Body of pancreas (tissue), 4 donors: ENCODE data around the gene FBRSL1. TPM values are rescaled to one million over a fixed set of nuclear protein-coding genes. Genes with fewer than 3 reads are reported as not detected.
A peak's percentile ranks its signal among the peaks of the same experiment; 100 is the strongest.

ENCODE experiments used
- ATAC-seq: fragments of 150-250 bp; one replicate; pipeline ENCODE4 v1.9.1; 2016
- DNase-seq, 4 donors: peaks; one replicate each; pipeline ENCODE4 v3.0.0-alpha.2; 2019
- H3K27ac ChIP-seq, 4 donors: fragments of 200-600 bp; sonication (generic); 1 replicate in 3 of 4; 2 replicates in 1 of 4; pipeline versions ENCODE4 v1.5.1 to v1.6.1; 2016 to 2019; ENCODE audit warnings: mild to moderate bottlenecking in 1 of 4, mixed read lengths in 1 of 4, moderate library complexity in 1 of 4
- H3K27me3 ChIP-seq, 2 donors: fragments of 200-600 bp; sonication (generic); one replicate each; pipeline ENCODE4 v1.6.0; 2016; ENCODE audit warnings: mild to moderate bottlenecking in 1 of 2
- H3K36me3 ChIP-seq, 2 donors: fragments of 200-600 bp; sonication (generic); replicated peaks in 1 of 2; 2 replicates each; pipeline ENCODE4 v1.5.1; 2016; ENCODE audit warnings: low read depth in 2 of 2; ENCODE audit not compliant: insufficient read depth in 1 of 2
- H3K4me1 ChIP-seq: fragments of 200-600 bp; sonication (generic); one replicate; pipeline ENCODE4 v1.6.0; 2016
- H3K4me3 ChIP-seq, 2 donors: fragments of 200-600 bp; sonication (generic); 1 replicate in 1 of 2; 2 replicates in 1 of 2; pipeline ENCODE4 v1.5.1; 2016 to 2019
- H3K9me3 ChIP-seq, 3 donors: fragments of 200-600 bp; sonication (generic); 1 replicate in 2 of 3; 2 replicates in 1 of 3; pipeline ENCODE4 v1.5.1; 2016
- CTCF ChIP-seq, 7 experiments: fragments of 450-650 bp in 4 of 7; fragments of 200-600 bp in 3 of 7; sonication (generic) in 3 of 7; IDR thresholded peaks; one replicate each; pipeline ENCODE4 v1.5.1; 2016 to 2019; ENCODE audit warnings: antibody characterized with exemption in 7 of 7
- POLR2A ChIP-seq, 3 donors: fragments of 450-650 bp; IDR thresholded peaks; one replicate each; pipeline ENCODE4 v1.6.1; 2016; ENCODE audit warnings: antibody characterized with exemption in 3 of 3, mild to moderate bottlenecking in 2 of 3
- WGBS, 2 donors: methylation state at CpG; one replicate each; pipeline ENCODE4 v1.1.5; 2017; 5-methylcytosine and 5-hydroxymethylcytosine counted together
- intact Hi-C: fragments of 100-400 bp; cut with DNase I; formaldehyde crosslinking; loops from one replicate; pipeline ENCODE4 v1.15.1; 2023
- total RNA-seq, 2 donors: library from RNA; depleted of rRNA; stranded (reverse); fragments of >200 nt; gene quantifications; one replicate each; pipeline ENCODE4 v1.1.0, GENCODE V29; 2016

The FBRSL1 gene
- total RNA-seq, 2 donors from 2014 or later = 29.8 to 50.1 TPM

- H3K4me3 ChIP-seq = no peak overlapping the region
- DNase-seq (no peak), ATAC-seq (no peak)
- H3K4me1 ChIP-seq = peaks cover 96% of the 10 kb centered on the region
- no peaks in the 10 kb centered on the region for H3K9me3 ChIP-seq
- peak overlapping the region; percentile 91 to 93 (median 92) for H3K27ac ChIP-seq
- no peaks in the 10 kb centered on the region for H3K36me3 ChIP-seq
- H3K27me3 ChIP-seq = no peaks in the 10 kb centered on the region
- TF ChIP-seq CTCF (IDR thresholded peaks at IDR 0.05) (no peak), POLR2A (IDR thresholded peaks at IDR 0.05) (no peak)
- intact Hi-C loops = no loop called here
- WGBS, 2 donors = 67 to 79% methylated on average over 17 to 18 of the region's 18 CpGs
Measured at GRCh38 chr12:132516095-132517012, 26.4 kb downstream of the FBRSL1 start.

- intact Hi-C loops = no loop called here
- no peaks in the 10 kb centered on the region for H3K9me3 ChIP-seq
- ATAC-seq (peak; percentile 80), DNase-seq (peak; percentile 76 to 82 (median 80))
- H3K4me1 ChIP-seq = peaks cover 100% of the 10 kb centered on the region
- no peaks in the 10 kb centered on the region for H3K27me3 ChIP-seq
- WGBS, 2 donors = 14 to 19% methylated on average over 4 to 19 of the region's 19 CpGs
- H3K36me3 ChIP-seq = no peaks in the 10 kb centered on the region
- no peak overlapping the region for H3K4me3 ChIP-seq
- H3K27ac ChIP-seq = peak overlapping the region; percentile 91 to 93 (median 92)
- no peak for TF ChIP-seq CTCF (IDR thresholded peaks at IDR 0.05)
- peak in 2 of 3 donors; percentile 46 to 54 for TF ChIP-seq POLR2A (IDR thresholded peaks at IDR 0.05)
Measured at GRCh38 chr12:132517013-132517739, 27.2 kb downstream of the FBRSL1 start.

- peak; percentile 44 to 59 (median 51) for DNase-seq
- 46 to 63% methylated on average over 7 to 10 of the region's 10 CpGs for WGBS, 2 donors
- no peak overlapping the region for H3K4me3 ChIP-seq
- peak; percentile 15 for ATAC-seq
- H3K4me1 ChIP-seq = peaks cover 100% of the 10 kb centered on the region
- no peaks in the 10 kb centered on the region for H3K36me3 ChIP-seq
- TF ChIP-seq POLR2A (IDR thresholded peaks at IDR 0.05) (no peak), CTCF (IDR thresholded peaks at IDR 0.05) (no peak)
- no peaks in the 10 kb centered on the region for H3K9me3 ChIP-seq
- intact Hi-C loops = no loop called here
- H3K27ac ChIP-seq = peak overlapping the region; percentile 91 to 93 (median 92)
- no peaks in the 10 kb centered on the region for H3K27me3 ChIP-seq
Measured at GRCh38 chr12:132517740-132518100, 27.8 kb downstream of the FBRSL1 start.

- TF ChIP-seq CTCF (IDR thresholded peaks at IDR 0.05) = no peak
- TF ChIP-seq POLR2A (IDR thresholded peaks at IDR 0.05) = no peak
- H3K27me3 ChIP-seq = no peaks in the 10 kb centered on the region
- DNase-seq (no peak), ATAC-seq (no peak)
- H3K9me3 ChIP-seq = no peaks in the 10 kb centered on the region
- H3K36me3 ChIP-seq = no peaks in the 10 kb centered on the region
- H3K4me1 ChIP-seq = peaks cover 100% of the 10 kb centered on the region
- 94% methylated on average over 7 of the region's 7 CpGs for WGBS, 2 donors
- no peak overlapping the region for H3K4me3 ChIP-seq
- intact Hi-C loops = no loop called here
- H3K27ac ChIP-seq = peak overlapping the region in 2 of 4 donors; percentile 92
Measured at GRCh38 chr12:132518354-132518992, 28.5 kb downstream of the FBRSL1 start.
